CD8-positive, alpha-beta memory T cell (primary cell): ENCODE results near the gene TMIGD2. TPM values are rescaled to one million over a fixed set of nuclear protein-coding genes. Genes with fewer than 3 reads are reported as not detected.

ENCODE experiments used
- CTCF ChIA-PET: fragments of 350-600 bp; sonication (Branson Sonifier 250); formaldehyde crosslinking; loops from one replicate; lab custom pipeline; 2021; ENCODE audit warnings: antibody characterized with exemption; lab: Charles Lee
- POLR2A ChIA-PET: fragments of 350-600 bp; sonication (Branson Sonifier 250); formaldehyde crosslinking; loops from one replicate; lab custom pipeline; 2021; ENCODE audit warnings: antibody characterized with exemption; lab: Charles Lee
- DNase-seq, 5 donors: peaks; one replicate each; pipeline versions ENCODE4 v3.0.0 to v3.0.0-alpha.2; 2020 to 2022; ENCODE audit warnings: mixed read lengths in 1 of 5
- H3K27ac ChIP-seq: one replicate; pipeline ENCODE4 v1.7.0; 2013; ENCODE audit warnings: low read depth, mild to moderate bottlenecking, low read length, moderate library complexity
- H3K27me3 ChIP-seq: 2 replicates; pipeline ENCODE4 v1.7.0; 2013; ENCODE audit warnings: low read length, mild to moderate bottlenecking; ENCODE audit not compliant: insufficient read depth, poor library complexity, severe bottlenecking
- H3K36me3 ChIP-seq: 2 replicates; pipeline ENCODE4 v1.7.0; 2013; ENCODE audit warnings: mild to moderate bottlenecking, low read length, moderate library complexity; ENCODE audit not compliant: insufficient read depth
- H3K4me1 ChIP-seq: 2 replicates; pipeline ENCODE4 v1.7.0; 2013; ENCODE audit warnings: mild to moderate bottlenecking, low read length, moderate library complexity; ENCODE audit not compliant: insufficient read depth
- H3K4me3 ChIP-seq: 2 replicates; pipeline ENCODE4 v1.7.0; 2013; ENCODE audit warnings: mild to moderate bottlenecking, low read length
- H3K9me3 ChIP-seq: 2 replicates; pipeline ENCODE4 v1.7.0; 2013; ENCODE audit warnings: mild to moderate bottlenecking, low read length
- H3K27ac Mint-ChIP-seq, 8 donors: one replicate each; pipeline ENCODE4 v1.8.0; 2020 to 2021; ENCODE audit warnings: mixed read lengths in 8 of 8, mild to moderate bottlenecking in 6 of 8, inconsistent platforms in 3 of 8, moderate library complexity in 3 of 8
- H3K27me3 Mint-ChIP-seq, 2 donors: one replicate each; pipeline ENCODE4 v1.8.0; 2020 to 2021; ENCODE audit warnings: mixed read lengths in 2 of 2, mild to moderate bottlenecking in 1 of 2, moderate library complexity in 1 of 2
- H3K36me3 Mint-ChIP-seq, 3 donors: one replicate each; pipeline ENCODE4 v1.8.0; 2020 to 2021; ENCODE audit warnings: mixed read lengths in 3 of 3, inconsistent platforms in 1 of 3, mild to moderate bottlenecking in 1 of 3
- H3K4me1 Mint-ChIP-seq, 3 donors: one replicate each; pipeline ENCODE4 v1.8.0; 2020 to 2021; ENCODE audit warnings: mixed read lengths in 3 of 3, inconsistent platforms in 1 of 3, mild to moderate bottlenecking in 1 of 3
- H3K4me3 Mint-ChIP-seq, 7 donors: one replicate each; pipeline ENCODE4 v1.8.0; 2020 to 2021; ENCODE audit warnings: mixed read lengths in 7 of 7, mild to moderate bottlenecking in 6 of 7, moderate library complexity in 4 of 7, inconsistent platforms in 2 of 7
- H3K9me3 Mint-ChIP-seq, 5 donors: one replicate each; pipeline ENCODE4 v1.8.0; 2020 to 2022; ENCODE audit warnings: mixed read lengths in 5 of 5, mild to moderate bottlenecking in 3 of 5, moderate library complexity in 2 of 5, inconsistent platforms in 1 of 5
- polyA plus RNA-seq: library from polyadenylated mRNA; unstranded; fragments of 300-500 nt; fragmentation: Illumina TruSeq; gene quantifications from one replicate; pipeline ENCODE4 v1.2.3, GENCODE V29; 2021
- total RNA-seq, 2 experiments: library from RNA; stranded (reverse); gene quantifications; one replicate each; pipeline ENCODE4 v1.2.3, GENCODE V29; 2021

TMIGD2 gene
- total and polyA plus RNA-seq, 3 experiments from 2014 or later = 5.9 to 40.5 (median 7.0) TPM

DNA sequence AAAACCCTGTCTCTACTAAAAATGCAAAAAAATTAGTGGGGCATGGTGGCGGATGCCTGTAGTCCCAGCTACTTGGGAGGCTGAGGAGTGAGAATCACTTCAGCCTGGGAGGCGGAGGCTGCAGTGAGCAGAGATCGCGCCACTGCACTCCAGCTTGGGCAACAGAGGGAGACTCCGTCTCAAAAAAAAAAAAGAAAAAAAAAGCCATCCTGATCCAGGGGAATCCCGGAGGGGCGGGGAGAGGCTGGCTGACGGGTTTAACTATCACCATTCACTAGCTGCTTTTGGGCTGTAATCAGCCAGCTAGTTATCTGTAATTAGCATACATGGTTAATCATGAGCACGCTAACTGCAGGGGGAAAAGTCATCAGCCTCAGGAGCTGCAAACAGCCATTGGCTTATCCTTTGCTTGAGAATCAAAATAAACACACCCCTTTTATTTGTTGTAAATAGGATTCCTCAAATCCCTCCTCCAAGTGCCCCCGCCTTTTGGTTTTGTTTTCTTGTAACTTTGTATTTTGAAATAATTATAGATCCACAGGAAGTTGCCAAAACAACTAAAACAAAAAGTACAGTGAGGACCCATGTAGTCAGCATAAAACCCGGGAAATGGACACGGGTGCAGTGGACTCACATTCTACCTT is 11.8 kb upstream of the TMIGD2 start:
- POLR2A ChIA-PET = no interaction called here
- H3K27ac ChIP-seq = no peak overlapping the region
- H3K27me3 ChIP-seq = no peaks in the 10 kb centered on the region
- no peaks in the 10 kb centered on the region for H3K4me1 ChIP-seq
- H3K27ac Mint-ChIP-seq = no peak overlapping the region
- CTCF ChIA-PET = interaction anchor here (1.9 kb wide), 1 partner anchor 46 kb away, joined by 4 read pairs; no protein-coding TSS in a partner anchor
- peaks cover 0 to 2% (median 0%) of the 10 kb centered on the region in 5 donors for H3K9me3 Mint-ChIP-seq
- no peaks in the 10 kb centered on the region for H3K27me3 Mint-ChIP-seq
- no peaks in the 10 kb centered on the region for H3K4me1 Mint-ChIP-seq
- no peaks in the 10 kb centered on the region for H3K9me3 ChIP-seq
- H3K36me3 ChIP-seq = no peaks in the 10 kb centered on the region
- H3K4me3 ChIP-seq = no peak overlapping the region
- no peak overlapping the region for H3K4me3 Mint-ChIP-seq
- DNase-seq = no peak
- no peaks in the 10 kb centered on the region for H3K36me3 Mint-ChIP-seq

DNA sequence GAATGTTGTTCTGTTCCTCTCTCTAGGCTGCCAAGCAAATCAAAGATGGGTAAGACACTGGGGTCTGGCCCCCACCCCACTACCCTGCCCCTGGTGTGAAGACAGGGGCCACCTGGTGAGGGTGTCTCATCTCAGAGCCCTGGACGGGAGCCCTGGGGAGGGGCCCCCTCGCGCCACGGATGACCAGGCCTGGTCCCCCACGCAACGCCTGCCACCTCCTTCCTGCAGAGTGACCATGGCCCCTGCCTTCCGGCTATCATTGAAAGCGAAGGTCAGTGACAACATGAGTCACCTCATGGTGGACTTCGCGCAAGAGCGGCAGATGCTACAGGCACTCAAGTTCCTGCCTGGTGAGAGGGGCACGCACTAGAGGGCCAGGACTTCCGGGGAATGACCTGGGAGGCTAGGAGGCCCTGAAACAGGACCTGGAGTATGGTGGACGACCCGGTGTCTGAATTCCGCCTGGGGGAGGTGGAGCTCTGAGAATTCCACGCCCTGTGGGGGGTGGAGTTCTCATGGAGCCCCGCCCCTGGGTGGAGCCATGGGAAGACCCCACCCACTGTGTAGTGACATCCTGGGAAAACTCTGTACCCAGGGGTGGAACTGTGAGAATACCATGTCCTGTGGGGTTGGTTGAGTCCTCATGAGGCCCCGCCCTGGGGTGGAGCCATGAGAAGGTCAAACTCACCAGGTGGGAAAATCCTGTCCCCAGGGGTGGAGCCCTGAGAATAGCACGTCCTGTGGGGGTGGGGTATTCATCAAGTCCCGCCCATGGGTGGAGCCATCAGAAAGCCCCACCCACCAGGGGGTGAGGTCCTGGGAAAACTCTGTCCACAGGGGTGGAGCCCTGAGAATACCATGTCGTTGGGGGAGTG is 8.3 kb upstream of the TMIGD2 start:
- Mint-ChIP-seq H3K27me3 (peaks cover 0 to under 1% of the 10 kb centered on the region in 2 donors), H3K9me3 (no peaks in the 10 kb centered on the region), H3K36me3 (peaks cover 0 to 1% (median 0%) of the 10 kb centered on the region in 3 donors), H3K4me1 (no peaks in the 10 kb centered on the region), H3K27ac (peak overlapping the region in 2 of 8 donors; percentile 21 to 43), H3K4me3 (peak overlapping the region in 1 of 7 donors; percentile 36)
- ChIA-PET CTCF (interaction anchor here (1.9 kb wide), 1 partner anchor 11 kb away, joined by 4 read pairs; no protein-coding TSS in a partner anchor), POLR2A (no interaction called here)
- Histone ChIP-seq H3K27ac (no peak overlapping the region), H3K36me3 (no peaks in the 10 kb centered on the region), H3K27me3 (no peaks in the 10 kb centered on the region), H3K4me3 (no peak overlapping the region), H3K9me3 (no peaks in the 10 kb centered on the region), H3K4me1 (no peaks in the 10 kb centered on the region)
- no peak for DNase-seq

DNA sequence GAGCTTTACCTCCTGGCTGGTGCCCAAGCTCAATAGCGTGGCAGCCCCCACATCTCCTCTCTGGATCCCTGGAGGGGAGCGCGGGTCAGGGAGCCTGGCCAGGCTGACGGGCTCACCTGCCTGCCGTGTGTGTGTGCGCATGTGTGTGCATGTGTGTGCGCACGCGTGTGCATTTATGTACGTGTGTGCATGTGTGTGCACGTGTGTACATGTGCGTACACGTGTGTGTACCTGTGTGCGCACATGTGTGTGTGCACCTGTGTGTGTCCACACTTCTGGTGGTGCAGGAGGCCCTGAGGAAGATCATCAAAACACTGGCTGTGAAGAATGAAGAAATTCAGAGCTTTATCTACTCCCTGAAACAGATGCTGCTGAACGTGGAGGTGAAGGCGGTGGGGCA is 3.5 kb upstream of the TMIGD2 start:
- ChIA-PET POLR2A (no interaction called here), CTCF (interaction anchor here (0.9 to 2.0 kb wide), 2 partner anchors 9 to 95 kb away, joined by 3 to 5 read pairs; partner anchors contain the start of gene SH3GL1)
- no peak overlapping the region for H3K27ac ChIP-seq
- H3K27ac Mint-ChIP-seq = no peak overlapping the region
- H3K4me3 ChIP-seq = no peak overlapping the region
- H3K4me3 Mint-ChIP-seq = peak overlapping the region in 5 of 7 donors; percentile 28 to 55 (median 34)
- H3K27me3 ChIP-seq = no peaks in the 10 kb centered on the region
- H3K9me3 ChIP-seq = no peaks in the 10 kb centered on the region
- peaks cover 3 to 14% of the 10 kb centered on the region in 2 donors for H3K27me3 Mint-ChIP-seq
- no peaks in the 10 kb centered on the region for H3K9me3 Mint-ChIP-seq
- peaks cover 20 to 27% (median 20%) of the 10 kb centered on the region in 3 donors for H3K4me1 Mint-ChIP-seq
- H3K36me3 Mint-ChIP-seq = peaks cover 0 to 3% (median 1%) of the 10 kb centered on the region in 3 donors
- peaks cover 22% of the 10 kb centered on the region for H3K4me1 ChIP-seq
- no peaks in the 10 kb centered on the region for H3K36me3 ChIP-seq
- no peak for DNase-seq

DNA sequence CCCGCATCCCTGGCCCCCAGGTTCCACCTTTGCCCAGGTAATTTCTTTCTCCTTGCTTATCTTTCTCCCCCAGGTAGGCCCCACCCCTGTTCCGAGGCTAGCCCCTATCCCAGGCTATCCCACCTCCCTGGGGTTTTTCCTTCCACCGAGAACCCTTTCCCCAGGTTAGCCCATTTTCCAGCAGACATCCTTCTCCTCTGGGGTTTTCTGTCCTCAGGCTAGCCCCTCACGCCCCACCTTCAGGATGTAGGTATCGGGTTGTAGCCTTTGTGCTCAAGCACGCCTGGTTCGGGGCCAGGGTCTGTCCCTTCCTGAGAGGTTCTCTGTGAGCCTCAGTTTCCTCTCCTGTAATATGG is 3.0 kb upstream of the TMIGD2 start:
- no peaks in the 10 kb centered on the region for H3K36me3 ChIP-seq
- peak overlapping the region in 6 of 7 donors; percentile 28 to 57 (median 44) for H3K4me3 Mint-ChIP-seq
- DNase-seq = no peak
- H3K4me3 ChIP-seq = no peak overlapping the region
- peaks cover 0 to 3% (median 1%) of the 10 kb centered on the region in 3 donors for H3K36me3 Mint-ChIP-seq
- H3K27me3 ChIP-seq = no peaks in the 10 kb centered on the region
- CTCF ChIA-PET = no interaction called here
- peaks cover 23 to 29% (median 23%) of the 10 kb centered on the region in 3 donors for H3K4me1 Mint-ChIP-seq
- H3K27ac Mint-ChIP-seq = no peak overlapping the region
- POLR2A ChIA-PET = no interaction called here
- no peaks in the 10 kb centered on the region for H3K9me3 Mint-ChIP-seq
- peaks cover 25% of the 10 kb centered on the region for H3K4me1 ChIP-seq
- no peaks in the 10 kb centered on the region for H3K9me3 ChIP-seq
- no peak overlapping the region for H3K27ac ChIP-seq
- peaks cover 3 to 14% of the 10 kb centered on the region in 2 donors for H3K27me3 Mint-ChIP-seq

DNA sequence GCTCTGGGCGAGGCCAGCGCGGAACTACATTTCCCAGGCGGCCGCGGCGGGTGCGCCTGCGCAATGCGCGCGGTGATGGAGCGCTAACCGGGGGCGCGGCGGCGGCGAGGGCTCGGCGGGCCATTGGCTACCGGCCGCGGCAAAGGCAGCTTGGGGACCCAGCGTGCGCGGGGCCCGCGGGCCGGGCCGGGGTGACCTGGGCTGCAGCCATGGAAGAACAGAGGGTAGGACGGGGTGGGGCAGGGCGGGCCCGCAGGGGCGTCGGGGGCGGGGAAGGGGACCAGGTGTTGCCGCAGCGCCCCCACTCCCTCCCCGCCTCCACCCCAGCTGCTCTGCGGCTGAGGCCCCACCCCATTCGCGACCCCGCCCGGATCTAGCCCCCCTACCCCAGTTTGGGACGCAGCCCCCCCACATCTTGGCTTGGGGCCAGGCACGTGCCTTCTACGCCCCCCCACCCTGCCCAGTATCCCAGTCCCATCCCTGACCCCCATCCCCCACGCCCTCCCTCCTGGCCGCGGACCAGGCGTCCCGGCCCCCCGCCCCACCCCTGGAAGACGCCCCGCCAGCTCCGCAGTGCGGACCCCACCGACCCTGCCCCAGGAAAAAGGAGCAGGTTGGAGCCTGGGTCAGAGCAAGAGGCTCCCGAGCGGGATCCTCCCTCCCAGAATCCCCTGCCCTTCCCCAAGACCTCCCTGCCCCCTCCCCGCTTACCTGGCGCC is 2.5 kb upstream of the TMIGD2 start, which contains the start of gene FSD1:
FSD1 (plus strand) TSS at position 61 of the 719 bp plus-strand sequence; CDS start at position 210, 149 bp downstream.
- CTCF ChIA-PET = no interaction called here
- Histone ChIP-seq H3K9me3 (no peaks in the 10 kb centered on the region), H3K27me3 (no peaks in the 10 kb centered on the region), H3K4me1 (peaks cover 25% of the 10 kb centered on the region), H3K27ac (no peak within 1 kb of the TSS), H3K4me3 (peak within 1 kb of the TSS; percentile 32), H3K36me3 (no peaks in the 10 kb centered on the region)
- peak within 1 kb of the TSS; percentile 67 to 89 (median 73) for H3K4me3 Mint-ChIP-seq
- H3K4me1 Mint-ChIP-seq = peaks cover 23 to 29% (median 23%) of the 10 kb centered on the region in 3 donors
- H3K9me3 Mint-ChIP-seq = no peaks in the 10 kb centered on the region
- peak within 1 kb of the TSS; percentile 57 to 94 (median 88) for H3K27ac Mint-ChIP-seq
- POLR2A ChIA-PET = interaction anchor here (0.7 kb wide), 1 partner anchor 43 kb away, joined by 4 read pairs; no protein-coding TSS in a partner anchor
- peaks cover 0 to 3% (median 1%) of the 10 kb centered on the region in 3 donors for H3K36me3 Mint-ChIP-seq
- H3K27me3 Mint-ChIP-seq = peaks cover 3 to 14% of the 10 kb centered on the region in 2 donors
- DNase-seq = peak; percentile 40 to 63 (median 59)

DNA sequence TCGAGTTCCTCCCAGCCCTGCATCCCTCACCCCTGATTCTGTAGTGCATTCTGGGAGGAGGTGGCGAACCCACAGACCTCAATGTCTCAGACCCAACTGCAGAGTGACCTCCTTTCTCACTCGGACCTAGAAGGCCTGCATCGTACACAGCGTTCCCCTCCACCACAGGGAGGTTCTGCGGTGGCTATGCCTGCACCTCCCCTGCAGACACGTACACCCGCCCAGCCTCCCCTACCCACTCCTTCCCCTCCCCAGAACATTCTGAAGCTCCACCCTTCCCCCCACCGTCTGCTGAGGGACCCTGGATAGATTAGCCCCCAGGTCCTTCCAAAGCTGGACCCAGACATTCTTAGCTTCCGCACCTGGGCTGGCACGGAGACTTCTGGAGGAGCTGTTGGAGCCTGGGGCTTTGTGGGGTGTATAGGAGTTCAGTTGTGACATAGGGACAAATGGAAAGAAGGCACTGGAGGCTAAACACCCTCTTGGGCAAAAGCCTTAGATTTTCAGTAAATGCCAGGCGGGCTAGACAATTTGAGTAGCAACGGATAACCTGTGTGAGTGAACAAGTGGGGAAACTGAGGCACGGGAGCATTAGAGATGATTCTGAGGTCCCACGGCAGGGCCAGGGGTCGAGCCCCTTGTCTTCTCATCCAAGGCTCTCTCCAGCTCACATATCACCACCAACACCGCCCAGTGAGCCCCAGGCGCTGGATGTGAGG is 1.8 kb upstream of the TMIGD2 start:
- H3K27ac ChIP-seq = no peak overlapping the region
- peak overlapping the region; percentile 67 to 89 (median 72) for H3K4me3 Mint-ChIP-seq
- POLR2A ChIA-PET = interaction anchor here (0.7 kb wide), 1 partner anchor 43 kb away, joined by 4 read pairs; no protein-coding TSS in a partner anchor

More for the DNA sequence above, 1.8 kb upstream of the TMIGD2 start:
- no peaks in the 10 kb centered on the region for H3K9me3 ChIP-seq
- peak overlapping the region; percentile 32 for H3K4me3 ChIP-seq
- no peaks in the 10 kb centered on the region for H3K27me3 ChIP-seq
- peaks cover 0 to 3% (median 1%) of the 10 kb centered on the region in 3 donors for H3K36me3 Mint-ChIP-seq
- CTCF ChIA-PET = interaction anchor here (0.9 kb wide), 1 partner anchor 24 kb away, joined by 3 read pairs; no protein-coding TSS in a partner anchor
- peak overlapping the region; percentile 57 to 94 (median 88) for H3K27ac Mint-ChIP-seq
- H3K9me3 Mint-ChIP-seq = no peaks in the 10 kb centered on the region
- H3K27me3 Mint-ChIP-seq = peaks cover 3 to 14% of the 10 kb centered on the region in 2 donors
- H3K4me1 Mint-ChIP-seq = peaks cover 23 to 29% (median 23%) of the 10 kb centered on the region in 3 donors
- H3K4me1 ChIP-seq = peaks cover 25% of the 10 kb centered on the region
- H3K36me3 ChIP-seq = no peaks in the 10 kb centered on the region
- DNase-seq = peak in 3 of 5 donors; percentile 8 to 37 (median 28)
